ENCODE measurements around the gene CASP9.

CASP9 gene

GRCh38 chr1:15457585-15457984 lies 66.4 kb downstream of the CASP9 start:
- Mint-ChIP-seq H3K9me3 (no peaks in the 10 kb centered on the region), H3K4me3 (no peak overlapping the region), H3K27ac (no peak overlapping the region), H3K27me3 (ENCODE audit: low read depth) (peaks cover 3% of the 10 kb centered on the region), H3K4me1 (ENCODE audit: low read depth) (no peaks in the 10 kb centered on the region), H3K36me3 (ENCODE audit: low read depth) (no peaks in the 10 kb centered on the region)

DNA sequence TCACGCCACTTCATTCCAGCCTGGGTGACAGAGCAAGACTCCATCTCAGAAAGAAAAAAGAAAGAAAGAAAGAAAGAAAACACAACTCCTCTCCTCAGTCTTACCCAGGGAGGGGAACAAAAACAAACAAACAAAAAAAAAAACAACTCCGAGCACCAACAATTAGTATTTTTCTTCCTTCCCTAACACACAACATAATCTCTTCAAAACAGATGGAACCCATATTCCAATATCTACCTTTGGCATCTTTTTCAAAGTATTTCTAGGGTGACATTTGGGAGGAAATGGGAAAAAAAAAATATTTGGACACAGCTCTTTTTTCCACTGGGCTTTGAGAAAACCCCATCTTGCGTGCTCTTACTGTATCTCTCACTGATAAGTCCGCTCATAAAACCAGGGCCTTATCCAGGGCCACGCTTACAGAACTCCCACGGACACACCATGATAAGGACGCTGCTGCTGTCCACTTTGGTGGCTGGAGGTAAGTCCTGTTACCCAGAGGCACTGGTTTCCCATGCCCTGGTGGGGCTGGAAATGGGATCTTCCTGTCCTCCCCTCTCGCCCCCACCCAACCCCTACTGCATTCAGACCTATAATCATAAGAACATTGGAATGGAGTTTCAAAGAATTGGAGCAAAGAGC lies 67.6 kb downstream of the CASP9 start, which contains the start of gene CELA2A:
Gene CELA2A, plus strand, starts transcription at position 420 of the 642 bp plus-strand sequence. Its CDS starts 22 bp downstream, at position 442.
- Mint-ChIP-seq H3K4me1 (ENCODE audit: low read depth) (no peaks in the 10 kb centered on the region), H3K27ac (no peak within 1 kb of the TSS), H3K4me3 (no peak within 1 kb of the TSS), H3K9me3 (no peaks in the 10 kb centered on the region), H3K36me3 (ENCODE audit: low read depth) (no peaks in the 10 kb centered on the region), H3K27me3 (ENCODE audit: low read depth) (peaks cover 3% of the 10 kb centered on the region)

DNA sequence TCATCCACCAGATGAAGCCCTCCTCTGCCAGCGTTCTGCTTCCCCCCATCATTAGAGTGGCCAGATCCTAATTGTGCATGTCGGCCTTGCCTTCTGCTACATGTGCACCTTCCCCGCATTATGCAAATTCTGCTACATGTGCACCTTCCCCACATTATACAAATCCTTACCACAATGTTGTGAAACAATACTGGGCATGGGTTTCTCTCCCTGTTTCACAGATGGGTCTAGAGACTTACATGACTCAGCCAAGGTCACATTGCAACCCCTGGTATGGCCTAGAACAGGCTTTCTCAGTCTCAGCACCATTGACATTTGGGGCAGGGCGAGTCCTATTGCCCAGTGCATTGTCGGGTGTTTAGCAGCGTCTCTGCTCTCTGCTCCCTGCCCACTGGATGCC lies 68.5 kb downstream of the CASP9 start:
- no peak overlapping the region for H3K27ac Mint-ChIP-seq
- H3K4me3 Mint-ChIP-seq, result no peak overlapping the region
- H3K4me1 Mint-ChIP-seq (ENCODE audit: low read depth), result no peaks in the 10 kb centered on the region
- no peaks in the 10 kb centered on the region for H3K36me3 Mint-ChIP-seq (ENCODE audit: low read depth)
- H3K27me3 Mint-ChIP-seq (ENCODE audit: low read depth), result peaks cover 3% of the 10 kb centered on the region
- H3K9me3 Mint-ChIP-seq, result no peaks in the 10 kb centered on the region

- Mint-ChIP-seq H3K27ac (no peak overlapping the region), H3K4me3 (no peak overlapping the region), H3K4me1 (ENCODE audit: low read depth) (no peaks in the 10 kb centered on the region), H3K9me3 (no peaks in the 10 kb centered on the region), H3K27me3 (ENCODE audit: low read depth) (peaks cover 6% of the 10 kb centered on the region), H3K36me3 (ENCODE audit: low read depth) (no peaks in the 10 kb centered on the region)
Measured at GRCh38 chr1:15454256-15454655, 69.8 kb downstream of the CASP9 start.

- Mint-ChIP-seq H3K4me3 (no peak overlapping the region), H3K9me3 (no peaks in the 10 kb centered on the region), H3K36me3 (ENCODE audit: low read depth) (no peaks in the 10 kb centered on the region), H3K27me3 (ENCODE audit: low read depth) (peaks cover 9% of the 10 kb centered on the region), H3K4me1 (ENCODE audit: low read depth) (no peaks in the 10 kb centered on the region), H3K27ac (no peak overlapping the region)
Measured at GRCh38 chr1:15453734-15454133, 70.3 kb downstream of the CASP9 start.

DNA sequence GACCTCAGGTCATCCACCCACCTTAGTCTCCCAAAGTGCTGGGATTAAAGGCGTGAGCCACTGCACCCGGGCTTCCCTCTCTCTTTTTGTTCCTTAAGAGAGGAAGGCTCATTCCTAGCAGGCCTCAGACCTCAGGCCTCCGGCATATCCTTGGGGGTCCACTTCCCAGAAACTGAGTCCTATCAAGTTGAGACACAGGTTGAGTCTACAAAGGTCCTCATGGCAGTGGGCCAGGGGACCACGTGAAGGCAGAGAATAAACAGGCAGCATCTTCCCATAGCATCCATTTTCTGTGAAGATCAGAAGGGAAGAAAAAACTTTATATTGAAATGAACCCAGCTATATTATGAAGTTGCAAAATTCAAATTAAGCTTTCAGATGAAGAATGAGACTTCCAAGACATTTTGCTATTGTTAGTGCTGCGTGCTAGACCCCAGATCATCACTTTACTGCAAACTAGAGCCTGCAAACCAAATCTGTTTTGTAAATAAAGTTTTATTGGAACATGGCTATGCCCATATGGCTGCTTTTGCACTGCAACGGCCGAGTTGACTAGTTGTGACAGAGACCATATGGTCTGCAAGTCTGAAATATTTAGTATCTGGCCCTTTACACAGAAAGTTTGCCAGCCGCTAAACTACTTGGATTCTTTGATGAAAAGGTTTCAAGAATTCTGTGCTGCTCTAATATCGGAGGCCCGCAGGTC lies 71.0 kb downstream of the CASP9 start:
- Mint-ChIP-seq H3K27me3 (ENCODE audit: low read depth) (peaks cover 9% of the 10 kb centered on the region), H3K9me3 (no peaks in the 10 kb centered on the region), H3K4me1 (ENCODE audit: low read depth) (no peaks in the 10 kb centered on the region), H3K27ac (no peak overlapping the region), H3K4me3 (no peak overlapping the region), H3K36me3 (ENCODE audit: low read depth) (no peaks in the 10 kb centered on the region)

DNA sequence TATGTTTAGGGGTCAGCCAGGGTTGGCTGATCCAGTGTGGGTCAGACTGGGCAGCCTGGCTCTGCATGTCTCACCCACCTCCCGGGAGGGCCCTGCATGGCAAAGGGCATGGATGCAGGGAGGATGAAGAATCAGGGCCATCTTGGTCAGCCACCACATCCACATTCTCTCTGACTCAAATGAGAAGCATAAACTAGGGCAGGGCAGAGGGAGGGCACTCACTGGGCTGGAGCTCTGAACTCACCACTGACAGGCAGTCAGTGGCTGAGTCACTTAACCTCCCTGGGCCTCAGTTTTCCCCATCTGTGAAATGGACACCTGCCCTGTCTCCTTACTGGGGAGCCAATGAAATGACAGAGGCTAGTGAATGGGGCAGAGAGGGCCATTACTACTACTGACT lies 71.8 kb downstream of the CASP9 start:
- Mint-ChIP-seq H3K4me1 (ENCODE audit: low read depth) (no peaks in the 10 kb centered on the region), H3K27ac (no peak overlapping the region), H3K9me3 (no peaks in the 10 kb centered on the region), H3K27me3 (ENCODE audit: low read depth) (peaks cover 8% of the 10 kb centered on the region), H3K36me3 (ENCODE audit: low read depth) (no peaks in the 10 kb centered on the region), H3K4me3 (no peak overlapping the region)

DNA sequence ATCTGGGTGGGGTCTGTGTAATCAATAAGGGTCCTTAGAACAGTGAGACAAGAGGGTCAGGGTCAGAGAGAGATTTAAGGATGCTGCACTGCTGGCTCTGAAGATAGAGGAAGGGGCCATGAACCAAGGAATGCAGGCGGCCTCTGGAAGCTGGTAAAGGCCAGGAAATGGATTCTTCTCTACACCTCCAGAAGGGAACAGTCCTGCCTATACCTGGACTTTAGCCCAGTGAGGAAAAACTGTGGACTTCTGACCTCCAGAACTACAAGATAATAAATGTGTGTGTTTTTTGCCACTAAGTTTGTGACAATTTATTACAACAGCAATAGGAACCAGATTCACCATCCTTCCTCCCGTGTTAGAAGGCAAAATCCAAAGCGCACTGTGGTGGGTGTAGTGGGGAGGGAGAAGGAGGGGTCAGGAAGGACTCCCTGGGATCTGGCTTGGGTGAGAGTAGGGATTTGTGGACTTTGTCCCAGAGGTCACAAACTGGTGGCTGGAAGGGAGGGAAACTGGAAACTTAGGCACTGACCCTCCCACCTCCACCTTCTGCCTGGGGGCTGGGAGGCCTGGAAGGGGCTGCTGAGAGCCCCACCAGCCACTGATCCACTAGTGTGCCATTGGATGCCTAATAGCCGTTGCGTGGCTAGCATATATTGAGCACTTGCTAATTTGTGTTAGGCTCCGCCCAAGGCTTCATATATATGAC lies 72.8 kb downstream of the CASP9 start:
- no peak overlapping the region for H3K4me3 Mint-ChIP-seq
- no peaks in the 10 kb centered on the region for H3K36me3 Mint-ChIP-seq (ENCODE audit: low read depth)

GRCh38 chr1:15449567-15449966 lies 74.4 kb downstream of the CASP9 start:
- peaks cover 9% of the 10 kb centered on the region for H3K4me1 Mint-ChIP-seq (ENCODE audit: low read depth)
- no peaks in the 10 kb centered on the region for H3K9me3 Mint-ChIP-seq
- H3K27ac Mint-ChIP-seq, result no peak overlapping the region
- no peaks in the 10 kb centered on the region for H3K36me3 Mint-ChIP-seq (ENCODE audit: low read depth)
- H3K27me3 Mint-ChIP-seq (ENCODE audit: low read depth), result peaks cover 6% of the 10 kb centered on the region
- H3K4me3 Mint-ChIP-seq, result no peak overlapping the region

More for the DNA sequence above, 72.8 kb downstream of the CASP9 start:
- Mint-ChIP-seq H3K4me1 (ENCODE audit: low read depth) (no peaks in the 10 kb centered on the region), H3K9me3 (no peaks in the 10 kb centered on the region), H3K27me3 (ENCODE audit: low read depth) (peaks cover 6% of the 10 kb centered on the region), H3K27ac (no peak overlapping the region)

- Mint-ChIP-seq H3K9me3 (no peaks in the 10 kb centered on the region), H3K27me3 (ENCODE audit: low read depth) (peaks cover 6% of the 10 kb centered on the region), H3K4me1 (ENCODE audit: low read depth) (peaks cover 9% of the 10 kb centered on the region), H3K4me3 (no peak overlapping the region), H3K27ac (no peak overlapping the region), H3K36me3 (ENCODE audit: low read depth) (no peaks in the 10 kb centered on the region)
Measured at GRCh38 chr1:15448877-15449462, 75.0 kb downstream of the CASP9 start.

- Mint-ChIP-seq H3K4me1 (ENCODE audit: low read depth) (peaks cover 9% of the 10 kb centered on the region), H3K27ac (no peak overlapping the region), H3K4me3 (no peak overlapping the region), H3K36me3 (ENCODE audit: low read depth) (no peaks in the 10 kb centered on the region), H3K27me3 (ENCODE audit: low read depth) (peaks cover 6% of the 10 kb centered on the region), H3K9me3 (no peaks in the 10 kb centered on the region)
Measured at GRCh38 chr1:15446212-15446611, 77.8 kb downstream of the CASP9 start.

DNA sequence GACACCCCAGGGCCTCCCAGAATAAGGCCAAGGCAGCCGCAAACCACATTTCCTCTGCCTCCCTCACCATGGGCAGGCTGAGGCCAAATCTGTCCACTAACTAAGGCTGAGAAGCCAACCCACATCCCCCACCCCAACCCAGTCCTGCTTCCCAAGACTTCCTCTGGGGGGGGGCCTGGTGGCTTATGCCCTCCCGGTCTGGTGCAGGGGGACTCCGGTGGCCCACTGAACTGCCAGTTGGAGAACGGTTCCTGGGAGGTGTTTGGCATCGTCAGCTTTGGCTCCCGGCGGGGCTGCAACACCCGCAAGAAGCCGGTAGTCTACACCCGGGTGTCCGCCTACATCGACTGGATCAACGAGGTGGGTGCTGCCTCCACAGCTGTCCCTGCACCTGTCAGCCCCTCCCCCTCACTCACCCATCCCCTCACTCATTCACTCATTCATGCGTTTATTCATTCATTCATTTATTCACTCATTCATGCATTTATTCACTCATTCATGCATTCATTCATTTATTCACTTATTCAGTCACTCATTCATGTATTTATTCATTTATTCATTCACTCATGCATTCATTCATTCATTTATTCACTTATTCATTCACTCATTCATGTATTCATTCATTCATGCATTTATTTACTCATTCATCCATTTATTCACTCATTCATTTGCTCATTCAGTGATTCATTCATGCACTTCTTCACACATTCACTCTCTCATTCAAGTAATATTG lies 78.5 kb downstream of the CASP9 start:
- Mint-ChIP-seq H3K36me3 (ENCODE audit: low read depth) (no peaks in the 10 kb centered on the region), H3K4me1 (ENCODE audit: low read depth) (peaks cover 9% of the 10 kb centered on the region), H3K27me3 (ENCODE audit: low read depth) (peaks cover 6% of the 10 kb centered on the region), H3K9me3 (no peaks in the 10 kb centered on the region), H3K4me3 (no peak overlapping the region), H3K27ac (no peak overlapping the region)

GRCh38 chr1:15444468-15445389 lies 79.3 kb downstream of the CASP9 start:
- peaks cover 9% of the 10 kb centered on the region for H3K4me1 Mint-ChIP-seq (ENCODE audit: low read depth)
- no peak overlapping the region for H3K4me3 Mint-ChIP-seq
- H3K27me3 Mint-ChIP-seq (ENCODE audit: low read depth), result peaks cover 6% of the 10 kb centered on the region
- no peak overlapping the region for H3K27ac Mint-ChIP-seq
- no peaks in the 10 kb centered on the region for H3K36me3 Mint-ChIP-seq (ENCODE audit: low read depth)
- no peaks in the 10 kb centered on the region for H3K9me3 Mint-ChIP-seq
